Stimulated activated CD8-positive, alpha-beta memory T cell treated with anti-CD3 and anti-CD28 coated beads, Interleukin-15, amount 100 ng/mL, for 24 hours (primary cell): Measurements from ENCODE around the gene SLC5A12.

Source experiments
- DNase-seq: peaks from one replicate; pipeline ENCODE4 v3.0.0-alpha.2; 2020; ENCODE audit warnings: low read depth

SLC5A12 gene

GRCh38 chr11:26721948-26722475, at the start of gene SLC5A12:
Gene SLC5A12 (minus strand): TSS chr11:26722060. CDS start chr11:26721714, 346 bp downstream.
- DNase-seq: no peak

GRCh38 chr11:26769027-26769426, 47.2 kb upstream of the SLC5A12 start:
- no peak for DNase-seq

GRCh38 chr11:26767060-26767459, 45.2 kb upstream of the SLC5A12 start:
- DNase-seq: no peak

- DNase-seq: no peak
Observed at GRCh38 chr11:26765323-26765722, 43.5 kb upstream of the SLC5A12 start.

- no peak for DNase-seq
Observed at GRCh38 chr11:26764825-26765224, 43.0 kb upstream of the SLC5A12 start.

- no peak for DNase-seq
Observed at GRCh38 chr11:26764315-26764714, 42.5 kb upstream of the SLC5A12 start.

- DNase-seq: no peak
Observed at GRCh38 chr11:26762089-26762488, 40.2 kb upstream of the SLC5A12 start.

GRCh38 chr11:26761361-26761809, 39.5 kb upstream of the SLC5A12 start:
- no peak for DNase-seq

- no peak for DNase-seq
Observed at GRCh38 chr11:26757995-26758394, 36.1 kb upstream of the SLC5A12 start.

- DNase-seq: no peak
Observed at GRCh38 chr11:26755762-26756161, 33.9 kb upstream of the SLC5A12 start.

GRCh38 chr11:26753723-26754504, 32.1 kb upstream of the SLC5A12 start:
- DNase-seq: no peak

GRCh38 chr11:26749927-26750326, 28.1 kb upstream of the SLC5A12 start:
- DNase-seq: no peak

GRCh38 chr11:26743622-26744021, 21.8 kb upstream of the SLC5A12 start:
- DNase-seq: no peak

GRCh38 chr11:26742966-26743365, 21.1 kb upstream of the SLC5A12 start:
- DNase-seq: no peak

GRCh38 chr11:26741036-26741435, 19.2 kb upstream of the SLC5A12 start:
- no peak for DNase-seq

- DNase-seq: no peak
Observed at GRCh38 chr11:26739366-26740073, 17.7 kb upstream of the SLC5A12 start.

- DNase-seq: no peak
Observed at GRCh38 chr11:26734691-26735090, 12.8 kb upstream of the SLC5A12 start.

- DNase-seq: no peak
Observed at GRCh38 chr11:26731084-26731456, 9.2 kb upstream of the SLC5A12 start.

GRCh38 chr11:26730414-26731083, 8.7 kb upstream of the SLC5A12 start:
- DNase-seq: no peak

GRCh38 chr11:26729284-26729683, 7.4 kb upstream of the SLC5A12 start:
- DNase-seq: no peak

GRCh38 chr11:26726960-26727359, 5.1 kb upstream of the SLC5A12 start:
- DNase-seq: no peak

GRCh38 chr11:26719998-26720397, 1.9 kb downstream of the SLC5A12 start:
- no peak for DNase-seq
